GM21717 (cell line): Measurements from ENCODE around the gene ZNF609.

Source experiments
- ATAC-seq: cut with Tn5 transposase; IDR thresholded peaks from one replicate; pipeline ENCODE4 v1.9.1; 2021; ENCODE audit warnings: mild to moderate bottlenecking, moderate library complexity; ENCODE audit not compliant: unreplicated experiment

Gene ZNF609

GRCh38 chr15:64687688-64688087, 227.3 kb downstream of the ZNF609 start:
- no peak for ATAC-seq

- no peak for ATAC-seq
These were observed 228.4 kb downstream of the ZNF609 start for GRCh38 chr15:64688770-64689169.

DNA sequence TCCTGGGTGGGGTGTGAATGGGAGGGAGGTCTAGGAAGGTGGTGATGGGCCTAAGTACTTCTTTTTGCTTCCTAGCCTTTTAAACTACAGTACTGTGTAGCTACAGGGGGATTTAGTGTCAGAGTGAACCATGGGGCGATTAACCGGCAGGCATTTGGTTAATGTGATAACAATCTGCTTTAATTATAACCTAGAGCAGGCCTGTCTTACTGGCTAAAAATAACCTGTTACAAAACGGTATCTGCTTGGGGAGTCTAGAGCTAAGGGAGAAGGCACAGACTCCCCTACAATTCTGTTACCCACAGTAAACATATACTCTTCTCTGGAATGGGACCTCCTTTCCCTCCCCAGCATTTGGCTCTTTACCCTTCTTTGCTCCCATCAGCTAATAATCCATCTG, 229.6 kb downstream of the ZNF609 start:
- ATAC-seq = no peak

DNA sequence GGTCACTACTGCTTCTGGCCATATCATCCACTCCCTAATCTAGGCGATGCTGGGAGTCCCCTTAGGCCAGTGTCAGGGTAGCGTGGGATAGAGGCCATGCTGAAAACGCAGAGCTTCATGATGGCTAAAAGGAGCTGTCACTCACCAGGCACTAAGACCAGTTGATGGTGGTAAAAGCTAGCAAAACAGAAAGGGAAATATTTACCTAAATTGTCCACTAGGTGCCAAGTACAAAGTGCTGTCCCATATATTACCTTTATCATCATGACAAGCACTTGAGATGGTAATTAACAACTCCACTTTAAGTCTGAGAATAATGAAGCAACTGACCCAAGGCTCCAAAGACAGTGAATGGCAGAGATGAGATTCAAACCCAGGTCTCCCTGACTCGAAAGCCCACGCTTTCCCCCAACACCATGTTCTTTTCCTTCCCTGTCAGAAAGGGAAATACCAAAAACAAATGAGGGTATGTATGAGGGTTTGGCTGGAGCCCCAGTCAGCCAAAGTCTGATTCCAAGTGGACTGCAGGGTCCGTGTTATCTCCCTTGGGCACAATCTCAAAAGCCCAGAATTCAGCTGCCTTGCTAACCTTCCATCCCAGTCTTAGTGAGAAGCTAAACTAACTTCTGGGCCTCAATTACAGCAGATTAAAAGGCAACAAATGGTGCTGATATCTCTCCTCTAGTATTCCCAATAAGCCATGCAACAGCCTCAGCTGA, 230.4 kb downstream of the ZNF609 start:
- ATAC-seq = no peak

- ATAC-seq = no peak
These were observed 231.7 kb downstream of the ZNF609 start for GRCh38 chr15:64691896-64692565.

DNA sequence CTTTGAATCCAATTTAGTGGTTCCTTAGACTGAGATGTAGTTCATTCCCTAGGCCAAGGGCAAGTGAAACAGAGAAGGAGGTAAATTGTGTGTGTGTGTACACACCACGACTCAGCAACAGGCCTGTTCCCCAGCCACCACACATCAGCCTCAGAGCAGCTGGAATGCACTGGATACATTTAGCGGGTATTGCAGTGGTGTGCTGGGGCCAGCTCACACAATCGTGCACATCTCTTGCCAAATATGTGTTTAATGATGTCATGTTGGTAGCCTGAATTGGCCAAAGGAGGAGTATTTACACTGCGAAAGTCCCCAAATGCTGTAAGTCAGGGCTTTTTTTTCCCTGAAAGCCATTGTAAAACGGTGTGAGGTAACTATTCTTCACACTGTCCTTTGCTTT, 232.8 kb downstream of the ZNF609 start:
- no peak for ATAC-seq

GRCh38 chr15:64694816-64695215, 234.4 kb downstream of the ZNF609 start:
- ATAC-seq = no peak

DNA sequence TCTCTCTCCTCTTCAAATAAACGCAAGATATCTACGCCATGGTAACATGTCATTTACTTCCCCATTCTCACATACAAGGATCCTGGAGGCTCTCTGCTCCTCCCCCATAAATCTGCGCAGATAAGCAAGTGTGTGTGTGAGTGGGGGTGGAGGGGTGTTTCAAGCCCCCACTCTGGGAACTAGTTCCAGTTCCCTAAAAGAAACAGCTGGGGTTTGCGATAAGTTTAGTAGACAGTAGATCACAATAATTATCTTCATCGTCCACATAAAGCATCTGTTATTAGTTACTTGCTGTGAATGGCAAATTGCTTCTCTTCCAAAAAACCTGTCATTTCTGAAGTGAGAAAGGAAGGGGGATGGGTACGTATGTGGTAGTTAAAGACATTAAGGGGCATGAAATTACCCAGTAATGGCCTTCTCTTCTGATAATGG, 235.2 kb downstream of the ZNF609 start:
- no peak for ATAC-seq

- no peak for ATAC-seq
These were observed 236.1 kb downstream of the ZNF609 start for GRCh38 chr15:64696481-64696880.

DNA sequence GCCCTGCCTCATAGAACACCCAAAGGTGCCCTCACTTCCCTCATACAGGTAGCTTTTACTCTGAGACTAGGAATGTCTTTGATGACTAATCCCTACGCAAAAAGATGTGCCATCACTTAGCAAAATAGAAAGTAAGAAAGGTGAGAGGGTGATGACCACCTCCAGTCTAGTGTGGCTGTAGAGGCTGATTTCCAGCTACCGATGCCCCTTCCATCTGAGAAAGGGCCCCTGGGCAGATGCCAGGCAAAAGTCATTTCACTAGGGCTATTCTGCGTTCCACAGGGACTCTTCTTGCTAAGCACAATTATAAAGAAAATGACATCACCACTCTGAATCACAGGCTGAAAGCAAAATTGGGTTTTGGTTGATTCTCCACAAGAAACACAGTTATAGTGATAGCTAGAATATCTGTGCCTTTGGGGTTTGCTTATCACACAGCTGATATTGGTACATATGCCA, 237.6 kb downstream of the ZNF609 start:
- no peak for ATAC-seq

- no peak for ATAC-seq
These were observed 238.4 kb downstream of the ZNF609 start for GRCh38 chr15:64698823-64699222.

- no peak for ATAC-seq
These were observed 239.5 kb downstream of the ZNF609 start for GRCh38 chr15:64699751-64700388.

- no peak for ATAC-seq
These were observed 240.7 kb downstream of the ZNF609 start for GRCh38 chr15:64701051-64701450.

GRCh38 chr15:64701482-64702184, 241.3 kb downstream of the ZNF609 start:
- ATAC-seq = no peak

DNA sequence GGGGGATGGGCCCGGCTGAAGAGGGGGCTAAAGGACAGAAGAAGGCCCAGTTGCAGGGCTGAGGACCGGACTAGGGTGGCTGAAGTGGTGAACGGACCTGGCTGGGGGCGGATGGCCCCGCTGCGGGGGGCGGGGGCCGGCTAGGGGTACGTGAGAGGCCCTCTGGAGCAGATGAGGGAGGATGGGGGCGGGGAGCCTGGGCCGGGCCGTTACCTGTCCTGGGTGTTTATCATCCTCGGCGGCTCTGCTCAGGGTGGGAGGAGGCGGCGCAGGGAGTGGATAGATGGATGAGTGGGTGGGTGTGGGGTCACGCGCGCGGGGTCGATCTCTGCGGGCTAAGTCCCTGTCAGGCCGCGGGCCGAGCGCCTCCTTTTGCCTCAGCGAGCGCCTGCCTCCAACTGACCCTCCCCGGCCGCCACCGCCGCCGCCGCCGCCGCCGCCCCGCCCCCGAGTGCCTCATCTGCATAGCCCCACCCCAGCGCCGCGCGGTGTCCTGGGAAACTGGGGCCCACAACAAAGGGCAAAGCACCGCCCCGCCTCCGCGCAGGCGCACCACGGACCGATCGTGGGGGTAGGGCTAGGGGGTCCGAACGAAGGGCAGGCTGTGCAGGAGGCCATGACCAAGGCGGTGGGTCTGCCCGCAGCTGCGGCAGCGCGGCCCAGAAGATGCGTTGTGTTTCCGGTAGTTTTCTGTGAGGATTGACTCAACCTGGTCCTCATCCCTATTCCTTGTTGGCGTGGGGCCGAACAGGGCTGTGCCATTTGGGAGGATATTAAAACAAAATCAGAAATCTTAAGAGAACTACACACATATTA, 242.6 kb downstream of the ZNF609 start:
- peak; percentile 53 for ATAC-seq

GRCh38 chr15:64703632-64703959, 243.2 kb downstream of the ZNF609 start:
- ATAC-seq = no peak

DNA sequence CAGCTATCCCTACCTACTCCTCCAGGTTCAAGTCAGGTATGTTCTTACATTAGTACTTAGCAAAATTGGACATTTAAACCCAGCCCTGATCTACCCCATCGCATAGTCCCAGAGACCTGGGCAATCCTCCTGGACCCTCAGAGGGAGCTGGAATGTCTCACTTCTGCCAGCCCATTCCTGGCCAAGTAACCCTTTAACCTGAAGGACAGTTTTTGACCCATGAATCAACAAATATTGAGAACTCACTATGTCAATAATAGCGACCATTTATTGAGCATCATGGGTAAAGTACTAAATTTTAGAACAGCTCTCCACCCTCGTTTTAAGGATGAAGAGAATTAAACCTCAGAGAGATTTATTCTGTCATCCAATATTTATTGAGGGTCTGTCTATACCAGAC, 244.6 kb downstream of the ZNF609 start:
- ATAC-seq = no peak

DNA sequence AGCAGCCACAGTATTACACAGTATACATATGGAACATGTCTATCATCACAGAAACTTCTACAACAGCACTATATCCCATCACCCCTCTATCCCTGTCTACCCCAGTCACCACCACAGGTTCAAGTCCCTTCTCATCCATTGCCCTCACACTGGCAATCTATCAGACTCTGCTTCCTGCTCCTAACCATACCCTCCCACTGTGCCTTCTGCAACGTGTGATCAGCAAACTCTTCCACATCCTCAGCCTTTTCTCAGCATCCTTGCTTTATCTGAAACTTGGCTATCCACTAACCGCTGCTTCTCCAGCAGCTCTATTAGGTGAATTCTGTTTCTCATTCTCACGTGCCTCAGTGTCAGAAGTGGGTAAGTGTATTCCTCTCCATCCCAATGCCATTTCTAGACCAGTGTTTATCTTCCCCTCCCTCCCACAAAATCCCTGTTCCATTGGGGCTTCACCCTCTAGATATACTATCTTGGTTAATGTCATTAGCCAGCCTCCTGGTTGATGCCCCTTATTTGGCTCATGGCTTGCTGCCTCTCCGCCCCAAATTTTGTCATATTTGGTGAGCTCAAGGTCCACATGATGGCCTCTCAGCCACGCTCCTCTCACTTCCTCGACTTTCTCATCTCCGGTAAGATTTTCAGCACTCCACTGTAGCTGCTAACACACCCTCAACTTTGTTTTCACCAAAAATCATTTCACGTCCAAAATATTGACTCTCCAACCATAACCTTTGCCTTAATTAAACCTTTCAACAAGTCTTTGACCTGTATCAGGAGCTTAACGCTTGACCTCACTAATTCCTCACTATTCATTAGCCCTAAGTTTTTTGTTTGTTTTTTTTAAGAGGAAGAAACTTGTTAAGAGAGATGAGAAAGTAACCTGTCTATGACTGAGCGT, 245.9 kb downstream of the ZNF609 start:
- no peak for ATAC-seq

DNA sequence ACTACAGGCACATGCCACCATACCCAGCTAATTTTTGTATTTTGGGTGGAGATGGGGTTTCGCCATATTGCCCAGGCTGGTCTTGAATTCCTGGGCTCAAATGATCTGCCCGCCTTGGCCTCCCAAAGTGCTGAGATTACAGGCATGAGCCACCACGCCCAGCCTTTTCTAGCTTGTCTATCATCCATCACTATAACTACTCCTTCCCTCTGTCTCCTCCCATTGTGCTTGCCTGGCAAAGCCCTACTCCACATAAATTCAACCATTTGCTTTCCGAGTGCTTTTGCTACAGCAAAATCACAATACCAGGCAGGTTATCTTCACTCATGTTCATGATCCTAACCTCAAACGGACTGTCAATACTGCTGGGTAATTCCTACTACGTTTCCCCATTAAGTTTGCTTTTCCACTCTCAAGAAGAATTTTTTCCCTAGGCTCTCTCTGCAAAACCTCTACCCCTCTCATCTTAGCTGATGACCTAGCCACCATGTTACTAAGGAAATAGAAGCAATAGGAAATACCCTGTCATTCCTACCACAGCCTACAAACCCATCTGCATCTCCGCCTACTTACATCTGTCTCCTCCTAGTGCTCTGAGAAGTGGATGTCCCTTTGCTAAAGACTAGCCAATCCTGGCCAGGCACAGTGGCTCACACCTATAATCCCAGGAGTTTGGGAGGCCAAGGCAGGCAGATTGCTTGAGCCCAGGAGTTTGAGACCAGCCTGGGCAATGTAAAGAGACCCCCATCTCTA, 250.5 kb downstream of the ZNF609 start:
- no peak for ATAC-seq
